NB4 (cell line): ENCODE results near the gene PGAM2.
"Not testable (repeated sequence)": the region's sequence is repeated elsewhere in the genome, so short reads cannot be mapped to it uniquely, and the experiment has no call there.

Experiments used
- CTCF ChIP-seq: IDR thresholded peaks from one replicate; pipeline ENCODE4 v1.5.1; 2012; ENCODE audit warnings: low read depth, low read length
- POLR2A ChIP-seq: IDR thresholded peaks from 2 replicates; pipeline ENCODE4 v1.6.1; 2011; ENCODE audit warnings: mild to moderate bottlenecking; ENCODE audit not compliant: insufficient read length; ENCODE audit errors: extremely low read depth

GRCh38 chr7:44037951-44038350 is 27.4 kb downstream of the PGAM2 start:
- not testable (repeated sequence) for TF ChIP-seq CTCF, POLR2A
